ENCODE measurements around the gene RUNX2. TPM values are rescaled to one million over a fixed set of nuclear protein-coding genes. Genes with fewer than 3 reads are reported as not detected.

Gene RUNX2
- total and polyA plus RNA-seq, 9 of the 15 experiments (the other 6 are each of a cell fraction or from before 2014, with no cell fraction given) = 0.29 to 1.00 (median 0.43) TPM

DNA sequence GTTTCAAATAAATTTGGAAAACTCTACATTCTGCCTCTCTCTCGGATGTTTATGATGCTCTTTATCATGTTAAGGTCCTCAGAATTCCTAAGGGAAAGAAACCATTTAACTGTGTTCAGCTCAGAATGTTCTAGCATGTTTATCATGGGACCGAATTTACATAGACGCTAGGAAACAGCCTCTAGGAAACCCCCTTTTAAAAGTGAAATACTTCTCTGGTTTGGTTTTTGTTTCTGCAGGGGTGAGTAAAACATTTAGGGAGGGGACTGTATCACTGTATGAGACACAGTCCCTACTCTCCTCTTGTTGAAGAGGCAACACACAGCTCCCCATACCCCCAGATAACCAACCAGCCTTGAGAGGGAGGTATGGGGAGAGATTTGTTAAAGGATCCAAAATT, 317.2 kb downstream of the RUNX2 start:
- Histone ChIP-seq H4K20me1 (replicated peaks; ENCODE audit: control insufficient read depth, insufficient read depth, low read length) (no peaks in the 10 kb centered on the region), H3K9me1 (ENCODE audit: control insufficient read depth, insufficient read depth, low read length) (no peaks in the 10 kb centered on the region), H2AFZ (ENCODE audit: low read depth, low read length) (no peak overlapping the region), H3K9me3 (replicated peaks; ENCODE audit: control insufficient read depth, insufficient read depth, low read depth, low read length) (no peaks in the 10 kb centered on the region), H3K27me3 (ENCODE audit: control insufficient read depth in 2 of 2, insufficient read depth in 2 of 2, low read length in 2 of 2) (peaks cover 40 to 52% of the 10 kb centered on the region in 2 experiments), H3K4me1 (replicated peaks in 1 of 2; ENCODE audit: control insufficient read depth in 2 of 2, insufficient read depth in 2 of 2, low read length in 2 of 2) (no peaks in the 10 kb centered on the region), H3K36me3 (ENCODE audit: control insufficient read depth, insufficient read depth, low read length) (no peaks in the 10 kb centered on the region), H3K79me2 (ENCODE audit: control insufficient read depth, insufficient read depth, low read length) (no peaks in the 10 kb centered on the region), H3K4me2 (ENCODE audit: insufficient read depth, low read length) (no peak overlapping the region), H3K4me3 (no peak overlapping the region), H3K27ac (ENCODE audit: extremely low read depth, low read depth, low read length) (no peak overlapping the region), H3K9ac (ENCODE audit: insufficient read depth in 1 of 2, low read depth in 2 of 2, low read length in 2 of 2) (no peak overlapping the region)
- ChIA-PET POLR2A (interaction anchor here (0.5 kb wide), 1 partner anchor 266 kb away, joined by 3 read pairs; no protein-coding TSS in a partner anchor), CTCF (ENCODE audit: low intra/inter-chr PET ratio) (no interaction called here)
- TF ChIP-seq NUFIP1 (IDR thresholded peaks at IDR 0.05; ENCODE audit: partially characterized antibody) = no peak
- TF ChIP-seq, protein P1, sequence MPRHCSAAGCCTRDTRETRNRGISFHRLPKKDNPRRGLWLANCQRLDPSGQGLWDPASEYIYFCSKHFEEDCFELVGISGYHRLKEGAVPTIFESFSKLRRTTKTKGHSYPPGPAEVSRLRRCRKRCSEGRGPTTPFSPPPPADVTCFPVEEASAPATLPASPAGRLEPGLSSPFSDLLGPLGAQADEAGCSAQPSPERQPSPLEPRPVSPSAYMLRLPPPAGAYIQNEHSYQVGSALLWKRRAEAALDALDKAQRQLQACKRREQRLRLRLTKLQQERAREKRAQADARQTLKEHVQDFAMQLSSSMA (CRISPR knock-in tag; IDR thresholded peaks at IDR 0.05) = no peak
- no peak for TF ChIP-seq HIVEP1 (CRISPR knock-in tag; IDR thresholded peaks at IDR 0.05)
- TF ChIP-seq NR2F6 (CRISPR knock-in tag; IDR thresholded peaks at IDR 0.05) = no peak
- TF ChIP-seq ZBTB7A (IDR thresholded peaks at IDR 0.05; ENCODE audit: borderline replicate concordance, control insufficient read depth, low read depth, low read length) = no peak
- TF ChIP-seq EP400 (IDR thresholded peaks at IDR 0.05) = no peak
- TF ChIP-seq TOE1 (IDR thresholded peaks at IDR 0.05; ENCODE audit: borderline replicate concordance) = no peak
- no peak for TF ChIP-seq TOE1 (CRISPR knock-in tag; IDR thresholded peaks at IDR 0.05; ENCODE audit: borderline replicate concordance, low read depth)
- TF ChIP-seq, protein P2, sequence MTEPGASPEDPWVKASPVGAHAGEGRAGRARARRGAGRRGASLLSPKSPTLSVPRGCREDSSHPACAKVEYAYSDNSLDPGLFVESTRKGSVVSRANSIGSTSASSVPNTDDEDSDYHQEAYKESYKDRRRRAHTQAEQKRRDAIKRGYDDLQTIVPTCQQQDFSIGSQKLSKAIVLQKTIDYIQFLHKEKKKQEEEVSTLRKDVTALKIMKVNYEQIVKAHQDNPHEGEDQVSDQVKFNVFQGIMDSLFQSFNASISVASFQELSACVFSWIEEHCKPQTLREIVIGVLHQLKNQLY (CRISPR knock-in tag; conservative IDR thresholded peaks at IDR 0.05) = no peak
- no peak for TF ChIP-seq RBFOX2 (IDR thresholded peaks at IDR 0.05; ENCODE audit: low read depth, low read length)
- TF ChIP-seq, protein P3, sequence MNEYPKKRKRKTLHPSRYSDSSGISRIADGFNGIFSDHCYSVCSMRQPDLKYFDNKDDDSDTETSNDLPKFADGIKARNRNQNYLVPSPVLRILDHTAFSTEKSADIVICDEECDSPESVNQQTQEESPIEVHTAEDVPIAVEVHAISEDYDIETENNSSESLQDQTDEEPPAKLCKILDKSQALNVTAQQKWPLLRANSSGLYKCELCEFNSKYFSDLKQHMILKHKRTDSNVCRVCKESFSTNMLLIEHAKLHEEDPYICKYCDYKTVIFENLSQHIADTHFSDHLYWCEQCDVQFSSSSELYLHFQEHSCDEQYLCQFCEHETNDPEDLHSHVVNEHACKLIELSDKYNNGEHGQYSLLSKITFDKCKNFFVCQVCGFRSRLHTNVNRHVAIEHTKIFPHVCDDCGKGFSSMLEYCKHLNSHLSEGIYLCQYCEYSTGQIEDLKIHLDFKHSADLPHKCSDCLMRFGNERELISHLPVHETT (CRISPR knock-in tag; conservative IDR thresholded peaks at IDR 0.05 in 1 of 2, IDR thresholded peaks at IDR 0.05 in 1 of 2) = no peak
- no peak for TF ChIP-seq CBFA2T3 (IDR thresholded peaks at IDR 0.05)
- TF ChIP-seq POLR2B (IDR thresholded peaks at IDR 0.05; ENCODE audit: low read depth, partially characterized antibody) = no peak
- no peak for TF ChIP-seq CC2D1A (IDR thresholded peaks at IDR 0.05)
- no peak for TF ChIP-seq CTBP1 (IDR thresholded peaks at IDR 0.05; ENCODE audit: borderline replicate concordance)
- TF ChIP-seq NFE2L1 (tag; IDR thresholded peaks at IDR 0.05; ENCODE audit: borderline replicate concordance, low read depth) = no peak
- intact Hi-C loops (cut with micrococcal nuclease) (loop anchor here (10.0 kb wide), 1 partner anchor 279 kb away; no protein-coding TSS in a partner anchor), in situ Hi-C loops (cut with MboI) (no loop called here)
- ATAC-seq = no peak
- 2% methylated on average over 3 of the region's 3 CpGs for WGBS (ENCODE audit: insufficient coverage, low coverage, missing lambda C conversion rate)
- no peak for DNase-seq (ENCODE audit: extremely low read depth in 1 of 4, low spot score in 3 of 4)
- FAIRE-seq = no peak
- BruUV-seq (replicated peaks) = no TSS peak

All from K562 (cell line).